Calu3 (cell line): Measurements from ENCODE around the gene OMP. TPM values are rescaled to one million over a fixed set of nuclear protein-coding genes. Genes with fewer than 3 reads are reported as not detected.
A peak's percentile ranks its signal among the peaks of the same experiment; 100 is the strongest.

ENCODE experiments used
- BruUV-seq: library from RNA; stranded (reverse); fragments of 400-500 nt; replicated peaks from 2 replicates; lab custom pipeline; 2021; lab: Mats Ljungman, UMichigan
- CTCF ChIA-PET: fragments of 300-600 bp; sonication (Branson Sonifier 250); formaldehyde crosslinking; loops from one replicate; lab custom pipeline; 2022; ENCODE audit warnings: antibody characterized with exemption; lab: Charles Lee
- DNase-seq: peaks from one replicate; pipeline ENCODE4 v3.0.0; 2022
- H3K27ac Mint-ChIP-seq: one replicate; pipeline ENCODE4 v1.8.0; 2022; ENCODE audit warnings: mixed read lengths; ENCODE audit not compliant: unreplicated experiment
- H3K27me3 Mint-ChIP-seq: one replicate; pipeline ENCODE4 v1.8.0; 2022; ENCODE audit warnings: mixed read lengths; ENCODE audit not compliant: unreplicated experiment
- H3K36me3 Mint-ChIP-seq: one replicate; pipeline ENCODE4 v1.8.0; 2022; ENCODE audit warnings: mild to moderate bottlenecking, moderate library complexity, mixed read lengths; ENCODE audit not compliant: insufficient read depth, unreplicated experiment
- H3K4me1 Mint-ChIP-seq: one replicate; pipeline ENCODE4 v1.8.0; 2022; ENCODE audit warnings: mild to moderate bottlenecking, low read depth, mixed read lengths; ENCODE audit not compliant: unreplicated experiment
- H3K4me3 Mint-ChIP-seq: one replicate; pipeline ENCODE4 v1.8.0; 2022; ENCODE audit warnings: mild to moderate bottlenecking, low read depth, moderate library complexity, mixed read lengths; ENCODE audit not compliant: unreplicated experiment
- H3K9me3 Mint-ChIP-seq: one replicate; pipeline ENCODE4 v1.8.0; 2022; ENCODE audit warnings: low read depth, mixed read lengths; ENCODE audit not compliant: unreplicated experiment
- intact Hi-C: fragments of 100-400 bp; cut with micrococcal nuclease; formaldehyde crosslinking; loops from one replicate; pipeline ENCODE4 v1.10.0; 2022; ENCODE audit not compliant: unreplicated experiment
- total RNA-seq: library from RNA; stranded (reverse); gene quantifications from 2 replicates; pipeline ENCODE4 v1.2.3, GENCODE V29; 2022
- TF ChIP-seq, protein P1 (sequence below): fragments of 200-600 bp; IDR thresholded peaks from one replicate; pipeline ENCODE4 v1.8.0; 2022; ENCODE audit warnings: antibody characterized with exemption; ENCODE audit not compliant: unreplicated experiment

OMP gene
- total RNA-seq, 1 experiment from 2014 or later, result 1.1 TPM

DNA sequence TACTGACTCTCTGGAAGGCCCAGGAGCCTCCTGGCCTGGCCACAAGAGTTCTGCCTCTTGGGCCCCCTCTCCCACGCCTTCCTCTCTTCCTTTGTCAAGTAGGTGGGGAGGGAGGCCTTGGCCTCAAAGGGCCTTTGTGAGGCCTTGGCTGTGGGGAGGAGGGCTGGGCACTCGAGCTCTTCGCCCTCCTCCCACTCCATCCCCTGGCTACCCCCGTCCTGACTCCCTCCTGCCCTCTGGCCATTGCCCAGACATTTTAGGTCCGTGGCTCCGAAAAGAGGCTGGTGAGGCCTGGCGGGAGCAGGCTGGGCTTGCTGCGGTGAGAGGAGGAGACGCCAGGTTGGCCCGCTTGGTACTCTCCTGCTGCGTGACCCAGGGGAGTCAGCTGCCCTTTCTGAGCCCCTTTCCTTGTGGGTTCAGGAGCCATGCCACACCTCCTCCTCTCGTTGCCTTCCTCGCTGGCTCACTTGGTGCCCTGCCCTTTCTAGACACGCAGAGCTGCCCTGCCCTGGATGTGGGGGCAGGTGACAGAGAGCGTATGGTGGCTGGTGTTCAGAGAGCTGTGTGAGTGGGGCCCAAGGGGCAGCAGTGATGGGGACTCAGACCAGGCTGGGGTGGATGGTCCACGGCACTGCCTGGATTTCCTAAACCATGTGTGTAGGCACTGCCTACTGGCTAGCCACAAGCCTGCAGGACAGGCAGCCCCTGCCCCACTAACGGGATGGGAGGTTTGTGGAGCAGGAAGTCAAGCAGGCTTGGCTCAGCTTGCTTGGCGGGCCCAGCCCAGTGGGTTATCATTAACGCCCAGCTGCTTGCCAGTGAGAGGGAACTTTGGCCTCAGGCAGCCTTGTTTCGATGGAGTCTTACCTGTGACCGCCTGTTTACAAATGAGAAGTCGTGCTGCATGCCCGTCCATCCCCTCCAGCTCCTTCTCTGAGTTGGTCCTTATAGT, 15.8 kb upstream of the OMP start:
- DNase-seq, result peak; percentile 56
- no peaks in the 10 kb centered on the region for H3K27me3 Mint-ChIP-seq
- intact Hi-C loops, result no loop called here
- H3K36me3 Mint-ChIP-seq, result peaks cover 13% of the 10 kb centered on the region
- H3K27ac Mint-ChIP-seq, result peak overlapping the region; percentile 54
- CTCF ChIA-PET, result interaction anchor here (0.6 to 1.7 kb wide), 6 partner anchors 11 to 1607 kb away, joined by 3 to 9 read pairs (median 4); partner anchors contain the start of gene CAPN5
- TF ChIP-seq, protein P1, sequence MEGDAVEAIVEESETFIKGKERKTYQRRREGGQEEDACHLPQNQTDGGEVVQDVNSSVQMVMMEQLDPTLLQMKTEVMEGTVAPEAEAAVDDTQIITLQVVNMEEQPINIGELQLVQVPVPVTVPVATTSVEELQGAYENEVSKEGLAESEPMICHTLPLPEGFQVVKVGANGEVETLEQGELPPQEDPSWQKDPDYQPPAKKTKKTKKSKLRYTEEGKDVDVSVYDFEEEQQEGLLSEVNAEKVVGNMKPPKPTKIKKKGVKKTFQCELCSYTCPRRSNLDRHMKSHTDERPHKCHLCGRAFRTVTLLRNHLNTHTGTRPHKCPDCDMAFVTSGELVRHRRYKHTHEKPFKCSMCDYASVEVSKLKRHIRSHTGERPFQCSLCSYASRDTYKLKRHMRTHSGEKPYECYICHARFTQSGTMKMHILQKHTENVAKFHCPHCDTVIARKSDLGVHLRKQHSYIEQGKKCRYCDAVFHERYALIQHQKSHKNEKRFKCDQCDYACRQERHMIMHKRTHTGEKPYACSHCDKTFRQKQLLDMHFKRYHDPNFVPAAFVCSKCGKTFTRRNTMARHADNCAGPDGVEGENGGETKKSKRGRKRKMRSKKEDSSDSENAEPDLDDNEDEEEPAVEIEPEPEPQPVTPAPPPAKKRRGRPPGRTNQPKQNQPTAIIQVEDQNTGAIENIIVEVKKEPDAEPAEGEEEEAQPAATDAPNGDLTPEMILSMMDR, result no peak
- BruUV-seq, result no TSS peak
- H3K4me3 Mint-ChIP-seq, result peak overlapping the region; percentile 37
- H3K4me1 Mint-ChIP-seq, result peaks cover 70% of the 10 kb centered on the region
- H3K9me3 Mint-ChIP-seq, result no peaks in the 10 kb centered on the region

DNA sequence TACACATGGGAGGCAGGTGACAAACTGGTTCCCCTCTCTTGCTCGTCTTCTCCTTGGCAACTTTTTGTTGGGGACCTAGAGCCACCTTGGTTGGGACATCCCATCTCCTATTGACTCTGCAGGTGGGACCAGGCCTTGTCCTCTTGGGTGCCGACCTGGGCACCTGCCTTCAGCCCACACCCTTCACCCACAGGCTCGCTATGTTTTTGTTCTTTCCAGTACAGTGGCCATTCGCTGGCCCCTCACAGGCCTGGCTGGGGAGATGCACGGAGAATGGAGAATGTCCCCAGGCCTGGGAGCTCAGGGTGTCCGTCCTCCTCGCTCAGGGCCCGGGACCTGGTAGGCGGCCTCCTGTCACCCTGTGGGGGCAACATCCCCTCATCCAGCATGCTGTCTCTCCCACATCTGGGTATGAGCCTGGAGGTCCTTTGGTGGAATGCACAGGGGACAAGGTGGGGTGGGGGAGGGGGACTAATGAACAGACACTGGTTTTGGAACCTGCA, 14.9 kb upstream of the OMP start:
- H3K27me3 Mint-ChIP-seq, result no peaks in the 10 kb centered on the region
- CTCF ChIA-PET, result interaction anchor here (1.6 to 1.7 kb wide), 2 partner anchors 14 to 40 kb away, joined by 5 to 9 read pairs; no protein-coding TSS in a partner anchor
- intact Hi-C loops, result loop anchor here (2.0 kb wide), 1 partner anchor 13 kb away; no protein-coding TSS in a partner anchor
- no peak overlapping the region for H3K4me3 Mint-ChIP-seq
- H3K9me3 Mint-ChIP-seq, result no peaks in the 10 kb centered on the region
- no peak for DNase-seq
- H3K36me3 Mint-ChIP-seq, result peaks cover 13% of the 10 kb centered on the region
- no TSS peak for BruUV-seq
- peaks cover 60% of the 10 kb centered on the region for H3K4me1 Mint-ChIP-seq
- no peak overlapping the region for H3K27ac Mint-ChIP-seq
- TF ChIP-seq, protein P1, result no peak

DNA sequence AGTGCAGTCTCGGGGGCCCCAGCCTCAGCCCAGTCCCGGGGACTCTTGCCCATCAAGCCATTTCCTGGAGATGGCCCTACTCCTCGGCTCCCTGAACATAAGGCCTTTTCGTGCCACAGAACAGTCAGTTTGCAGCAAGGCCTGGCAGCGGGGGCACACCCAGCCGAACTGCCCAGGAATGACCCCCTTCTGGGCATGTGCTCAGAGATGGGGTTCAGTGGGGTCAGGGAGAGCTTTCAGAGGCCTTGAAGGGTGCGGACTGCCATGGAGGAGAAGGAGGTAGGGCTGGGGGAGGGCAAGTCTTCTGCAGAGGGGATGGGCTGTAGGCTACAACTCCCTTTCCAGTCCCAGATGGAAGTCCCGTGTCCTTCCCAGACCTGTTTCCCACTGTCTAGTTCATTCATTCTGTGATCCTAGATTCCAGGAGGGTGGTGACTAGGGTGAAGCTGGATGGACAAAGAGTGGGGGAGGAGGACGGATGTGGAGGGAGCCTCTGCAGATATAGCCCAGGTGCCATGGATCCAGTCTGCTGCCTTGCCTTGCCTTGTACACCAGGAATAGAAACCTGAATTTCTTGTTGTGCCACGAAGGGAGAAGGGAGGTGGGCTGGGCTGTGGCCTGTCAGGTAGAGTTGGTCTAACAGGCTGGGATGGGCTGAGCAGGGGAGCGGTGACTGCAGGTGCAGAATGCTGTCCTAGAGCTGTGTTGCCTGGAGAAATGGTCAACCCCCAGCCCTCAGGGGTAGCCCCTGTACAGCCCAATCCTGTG, 14.2 kb upstream of the OMP start:
- intact Hi-C loops, result loop anchor here (2.0 kb wide), 1 partner anchor 14 kb away; no protein-coding TSS in a partner anchor
- CTCF ChIA-PET, result interaction anchor here (1.2 to 4.0 kb wide), 3 partner anchors 15 to 26 kb away, joined by 4 to 71 read pairs (median 9); no protein-coding TSS in a partner anchor
- Mint-ChIP-seq H3K36me3 (peaks cover 13% of the 10 kb centered on the region), H3K9me3 (no peaks in the 10 kb centered on the region), H3K4me3 (no peak overlapping the region), H3K27ac (peak overlapping the region; percentile 70), H3K27me3 (no peaks in the 10 kb centered on the region), H3K4me1 (peaks cover 60% of the 10 kb centered on the region)
- TF ChIP-seq, protein P1, result no peak
- DNase-seq, result peak; percentile 78
- BruUV-seq, result no TSS peak
